ENCODE data around the gene NSUN2.

The NSUN2 gene

GRCh38 chr5:6642655-6643054 is 9.8 kb upstream of the NSUN2 start:
- no peak for DNase-seq

- no peak for DNase-seq
Measured at GRCh38 chr5:6638236-6638635, 5.4 kb upstream of the NSUN2 start.

DNA sequence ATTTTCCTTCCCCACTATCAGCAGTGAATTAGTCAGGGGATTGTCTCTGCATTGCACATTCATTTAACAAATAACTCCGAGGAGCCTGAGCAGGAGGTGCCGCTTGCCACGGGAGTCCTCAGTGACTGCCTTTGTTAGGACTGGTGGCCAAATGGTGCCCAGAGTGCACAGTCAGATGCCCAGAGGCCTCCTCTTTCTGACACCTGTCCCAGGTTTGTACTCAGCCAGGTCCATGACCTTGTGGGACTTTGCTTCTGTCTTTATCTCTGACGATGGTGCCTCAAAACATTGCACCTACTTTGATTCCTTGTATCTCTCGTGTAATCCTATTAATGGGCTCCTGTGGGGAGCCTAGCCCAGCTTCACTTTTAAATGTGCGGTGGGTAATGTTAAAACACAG is 4.7 kb upstream of the NSUN2 start:
- DNase-seq, result no peak

- no peak for DNase-seq
Measured at GRCh38 chr5:6637022-6637421, 4.2 kb upstream of the NSUN2 start.

GRCh38 chr5:6636293-6636692 is 3.4 kb upstream of the NSUN2 start:
- no peak for DNase-seq

- no peak for DNase-seq
Measured at GRCh38 chr5:6634788-6635430, 2.1 kb upstream of the NSUN2 start.

DNA sequence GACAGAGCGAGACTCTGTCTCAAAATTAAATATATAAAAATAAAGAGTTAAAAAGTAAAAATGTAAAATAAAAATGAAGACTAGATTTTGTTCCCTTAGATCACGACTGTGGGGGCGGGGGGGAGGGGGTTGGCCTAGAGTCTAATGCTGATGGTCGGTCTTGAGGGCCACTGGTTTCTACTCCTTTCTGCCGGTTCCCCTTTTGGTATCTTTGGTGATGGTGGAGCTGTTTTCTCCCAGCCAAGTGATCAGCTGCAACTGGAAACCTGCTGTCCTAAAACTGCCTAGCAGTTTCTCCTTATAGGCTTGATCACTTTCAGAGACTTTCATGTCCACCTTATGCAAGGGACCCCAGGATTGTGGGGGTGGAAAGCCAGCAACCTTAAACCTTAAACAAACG is 1.5 kb upstream of the NSUN2 start:
- no peak for DNase-seq

DNA sequence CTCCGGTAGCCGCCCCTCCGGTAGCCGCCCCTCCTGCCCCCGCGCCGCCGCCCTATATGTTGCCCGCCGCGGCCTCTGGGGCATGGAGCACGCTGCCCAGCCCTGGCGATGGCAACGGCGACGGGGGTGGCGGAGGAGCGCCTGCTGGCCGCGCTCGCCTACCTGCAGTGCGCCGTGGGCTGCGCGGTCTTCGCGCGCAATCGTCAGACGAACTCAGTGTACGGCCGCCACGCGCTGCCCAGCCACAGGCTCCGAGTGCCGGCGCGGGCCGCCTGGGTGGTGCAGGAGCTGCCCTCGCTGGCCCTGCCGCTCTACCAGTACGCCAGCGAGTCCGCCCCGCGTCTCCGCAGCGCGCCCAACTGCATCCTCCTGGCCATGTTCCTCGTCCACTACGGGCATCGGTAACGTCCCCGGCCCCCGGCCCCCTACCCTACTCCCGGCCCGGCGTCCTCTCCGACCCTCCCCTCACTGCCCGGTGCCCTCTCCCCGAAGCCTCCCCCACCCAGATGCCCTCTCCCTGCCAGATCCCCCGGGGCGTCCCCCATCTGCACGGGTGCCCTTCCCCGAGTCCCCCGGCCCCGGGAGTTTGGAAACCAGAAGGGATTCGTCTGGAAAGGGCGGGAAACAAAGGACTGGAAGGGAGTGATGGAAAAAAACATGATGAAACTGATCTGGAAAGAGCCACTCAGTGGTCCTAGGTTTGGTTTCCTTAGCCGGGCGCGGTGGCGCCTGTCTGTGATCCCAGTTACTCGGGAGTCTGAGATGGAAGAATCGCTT is 813 bp upstream of the NSUN2 start:
- no peak for DNase-seq

DNA sequence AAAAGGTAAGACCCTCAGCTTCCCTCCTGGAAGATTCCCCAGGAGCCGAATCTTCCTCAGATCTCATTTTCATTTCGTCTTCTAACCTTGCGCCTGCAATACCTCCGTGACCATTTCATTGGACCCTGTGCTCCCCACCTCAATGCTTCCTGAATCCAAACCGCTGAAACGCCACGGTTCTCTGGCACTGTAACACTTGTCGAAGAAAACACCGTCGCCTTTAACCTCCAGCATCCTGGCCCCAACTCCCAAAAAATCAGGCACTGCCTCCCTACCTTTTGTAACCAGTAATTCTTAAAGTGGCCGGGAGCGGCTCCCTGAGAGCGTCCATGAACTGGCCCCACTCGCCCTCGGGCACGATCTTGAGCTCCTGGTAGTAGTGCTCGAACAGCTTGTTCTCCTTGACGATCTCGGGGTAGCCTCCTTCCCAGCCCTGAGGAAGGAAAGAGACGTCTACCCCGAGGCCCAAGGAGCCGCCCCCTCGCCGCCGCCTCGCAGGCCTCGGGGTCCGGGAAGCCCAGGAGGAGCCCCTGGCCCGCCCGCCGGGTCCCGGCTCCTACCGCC is 438 bp downstream of the NSUN2 start:
- DNase-seq, result no peak

DNA sequence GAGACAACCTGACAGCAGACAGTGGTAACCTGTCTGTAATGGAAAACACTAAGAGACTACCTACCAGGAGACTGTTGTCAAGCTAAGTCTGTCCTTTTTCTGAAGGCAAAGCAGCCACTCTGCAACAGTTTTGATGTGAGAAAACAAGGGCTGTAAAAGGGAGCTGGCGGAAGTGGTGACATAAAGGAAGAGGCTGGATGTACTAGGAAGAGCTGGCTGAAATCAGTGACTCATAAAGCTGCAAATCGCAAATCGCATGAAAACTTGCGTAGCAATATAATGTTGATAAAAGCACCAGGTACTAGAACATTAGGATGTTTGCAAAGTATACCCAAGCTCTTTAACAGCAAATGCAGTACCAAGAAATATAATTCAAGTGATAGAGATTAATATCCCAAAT is 1.4 kb downstream of the NSUN2 start:
- no peak for DNase-seq

DNA sequence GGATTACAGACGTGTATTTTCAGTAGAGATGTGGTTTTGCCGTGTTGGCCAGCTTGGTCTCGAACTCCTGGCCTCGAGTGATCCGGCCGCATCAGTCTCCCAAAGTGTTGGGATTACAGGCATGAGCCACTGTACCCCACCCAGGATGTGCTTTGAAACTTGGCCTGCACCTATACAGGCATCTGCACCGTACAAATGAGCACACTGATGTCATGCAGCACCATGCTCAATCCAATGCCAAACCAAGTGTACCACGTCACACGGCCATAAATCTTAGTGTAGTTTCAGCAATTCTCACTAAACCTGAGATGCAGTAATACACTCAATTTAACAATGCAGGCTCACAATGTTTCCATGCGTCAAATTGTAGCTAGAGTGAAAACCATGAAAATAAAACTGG is 6.3 kb downstream of the NSUN2 start:
- no peak for DNase-seq

- no peak for DNase-seq
Measured at GRCh38 chr5:6623941-6624340, 8.9 kb downstream of the NSUN2 start.

GRCh38 chr5:6623228-6623627 is 9.6 kb downstream of the NSUN2 start:
- no peak for DNase-seq

DNA sequence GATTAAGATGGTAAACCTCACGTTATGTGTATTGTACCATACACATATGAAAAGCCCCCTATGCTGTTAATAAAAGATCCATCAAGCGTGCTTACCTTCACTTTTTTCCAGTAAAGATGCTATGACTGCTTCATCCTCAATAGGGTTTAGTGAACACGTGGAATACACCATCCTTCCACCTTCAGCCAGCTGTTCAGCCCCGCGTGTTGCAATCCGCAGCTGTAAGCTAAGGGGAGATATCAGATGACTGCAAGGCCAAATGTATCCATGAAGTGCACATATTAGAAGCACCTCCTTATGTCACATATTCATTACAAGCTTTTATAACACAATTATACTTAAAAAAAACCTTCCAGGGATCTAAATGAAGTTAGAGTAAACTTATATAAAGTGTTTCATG is 16.2 kb downstream of the NSUN2 start:
- DNase-seq, result no peak

- DNase-seq, result no peak
Measured at GRCh38 chr5:6615034-6615815, 17.6 kb downstream of the NSUN2 start.

GRCh38 chr5:6611334-6612256 is 21.2 kb downstream of the NSUN2 start:
- no peak for DNase-seq

GRCh38 chr5:6608016-6608415 is 24.8 kb downstream of the NSUN2 start:
- no peak for DNase-seq

DNA sequence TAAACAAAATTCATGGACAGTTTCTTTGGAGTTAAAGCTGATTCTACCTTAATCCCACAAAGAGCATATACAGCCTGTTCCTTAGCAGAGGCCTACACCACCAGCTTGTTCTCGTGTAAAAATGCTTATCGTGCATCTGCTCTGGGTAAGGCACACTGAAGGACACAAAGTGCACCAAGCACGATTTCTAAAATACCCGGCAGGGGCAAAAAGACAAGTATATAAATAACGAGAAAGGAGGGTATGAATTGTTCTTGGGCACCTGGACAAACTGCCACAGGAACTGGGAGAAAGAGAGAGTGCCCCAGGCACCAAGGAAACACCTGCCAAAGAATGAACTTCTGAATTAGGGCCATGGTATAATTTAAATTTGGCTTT is 25.3 kb downstream of the NSUN2 start:
- DNase-seq, result no peak

DNA sequence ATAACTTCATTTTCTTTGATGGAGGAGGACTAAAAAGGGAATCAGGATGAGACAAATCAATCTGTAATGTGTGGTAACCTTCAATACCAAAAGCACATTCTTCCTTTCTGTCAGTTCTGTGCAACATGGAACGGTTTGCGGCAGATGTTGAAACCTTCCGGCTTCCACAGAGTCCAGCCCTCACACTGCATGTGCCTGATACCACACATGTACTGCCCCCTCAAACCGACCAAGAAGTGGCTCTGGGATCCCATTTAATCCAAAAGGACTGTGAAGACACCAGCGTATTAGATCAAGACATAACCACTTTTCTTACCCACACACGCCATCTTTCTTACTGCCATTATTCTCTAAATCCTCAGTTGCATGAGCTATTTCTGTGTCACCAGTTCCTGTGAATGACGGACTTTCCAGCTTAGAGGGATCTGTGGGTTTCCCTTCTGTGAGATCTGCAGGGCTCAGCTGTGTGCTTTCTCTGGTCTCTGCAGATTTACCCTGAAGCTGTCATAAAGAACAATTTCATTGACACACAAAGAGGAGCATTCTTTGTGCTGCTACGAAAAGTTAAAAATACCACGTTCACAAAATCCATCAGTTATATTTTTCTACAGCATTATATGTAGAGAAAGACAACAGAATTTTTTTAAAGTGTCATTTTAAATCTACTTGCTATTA is 25.8 kb downstream of the NSUN2 start:
- no peak for DNase-seq

- DNase-seq, result no peak
Measured at GRCh38 chr5:6604946-6605345, 27.9 kb downstream of the NSUN2 start.

- no peak for DNase-seq
Measured at GRCh38 chr5:6604341-6604740, 28.5 kb downstream of the NSUN2 start.

- DNase-seq, result no peak
Measured at GRCh38 chr5:6603643-6604042, 29.2 kb downstream of the NSUN2 start.

Measured in stimulated activated CD4-positive, alpha-beta T cell treated with anti-CD3 and anti-CD28 coated beads, Interleukin-4, amount 100 ng/mL, for 4 hours (primary cell).